HEK293 (cell line): ENCODE measurements around the gene P2RY11.

Experiments
- CTCF ChIA-PET: fragments of 350-600 bp; formaldehyde crosslinking; extraction: SDS; loops from one replicate; lab custom pipeline; 2021; ENCODE audit warnings: antibody characterized with exemption; lab: Yijun Ruan, JAX
- POLR2A ChIA-PET: fragments of 300-600 bp; formaldehyde crosslinking; extraction: SDS; loops from one replicate; lab custom pipeline; 2020; ENCODE audit warnings: antibody characterized with exemption, inconsistent platforms; lab: Yijun Ruan, JAX
- H3K27ac ChIP-seq: fragments of 200-500 bp; sonication (Bioruptor generic); 2 replicates; pipeline ENCODE4 v1.5.1; 2014; ENCODE audit warnings: low read depth, low read length, control low read depth, inconsistent platforms; ENCODE audit errors: extremely low read depth
- H3K36me3 ChIP-seq, 2 experiments: fragments of 200-500 bp in 1 of 2; sonication (Bioruptor generic) in 1 of 2; 1 replicate in 1 of 2; 2 replicates in 1 of 2; pipeline ENCODE4 v1.5.1; 2014 to 2017; ENCODE audit warnings: inconsistent platforms in 2 of 2, low read length in 2 of 2; ENCODE audit not compliant: control insufficient read depth in 2 of 2, insufficient read depth in 1 of 2
- H3K4me1 ChIP-seq: fragments of 200-500 bp; sonication (Bioruptor generic); 2 replicates; pipeline ENCODE4 v1.5.1; 2014; ENCODE audit warnings: mild to moderate bottlenecking, low read length, inconsistent platforms; ENCODE audit not compliant: control insufficient read depth, insufficient read depth
- H3K4me3 ChIP-seq: 2 replicates; pipeline ENCODE4 v1.5.1; 2011; ENCODE audit warnings: low read depth, mild to moderate bottlenecking, control low read depth, low read length, moderate library complexity
- H3K9me3 ChIP-seq: fragments of 200-500 bp; sonication (Bioruptor generic); 2 replicates; pipeline ENCODE4 v1.5.1; 2014; ENCODE audit warnings: low read depth, low read length, inconsistent platforms; ENCODE audit not compliant: control insufficient read depth, insufficient read depth
- CTCF ChIP-seq: fragments of 450-650 bp; formaldehyde crosslinking; IDR thresholded peaks from 2 replicates; pipeline ENCODE4 v1.5.1; 2016; ENCODE audit warnings: missing biosample characterization, missing genetic modification characterization
- FEZF1 ChIP-seq: fragments of 450-650 bp; formaldehyde crosslinking; IDR thresholded peaks from 2 replicates; pipeline ENCODE4 v1.5.1; 2016; ENCODE audit warnings: missing biosample characterization, missing genetic modification characterization
- HOXA7 ChIP-seq: sonication (generic); formaldehyde crosslinking; IDR thresholded peaks from 2 replicates; pipeline ENCODE4 v1.8.1; 2022; ENCODE audit warnings: missing genetic modification reagents, borderline replicate concordance
- KLF10 ChIP-seq: fragments of 450-650 bp; IDR thresholded peaks from 2 replicates; pipeline ENCODE4 v1.5.1; 2018; ENCODE audit warnings: missing biosample characterization, mild to moderate bottlenecking, missing genetic modification characterization
- KLF8 ChIP-seq: fragments of 450-650 bp; formaldehyde crosslinking; IDR thresholded peaks from 2 replicates; pipeline ENCODE4 v1.5.1; 2016; ENCODE audit warnings: missing biosample characterization, missing genetic modification characterization
- OVOL3 ChIP-seq: fragments of 450-650 bp; formaldehyde crosslinking; IDR thresholded peaks from 2 replicates; pipeline ENCODE4 v1.5.1; 2016; ENCODE audit warnings: missing biosample characterization, missing genetic modification characterization
- PRDM1 ChIP-seq: fragments of 450-650 bp; formaldehyde crosslinking; IDR thresholded peaks from 2 replicates; pipeline ENCODE4; 2016; ENCODE audit warnings: missing biosample characterization, missing genetic modification characterization
- ZBTB1 ChIP-seq: fragments of 450-650 bp; formaldehyde crosslinking; IDR thresholded peaks from 2 replicates; pipeline ENCODE4 v1.5.1; 2016; ENCODE audit warnings: missing biosample characterization, missing genetic modification characterization
- ZBTB44 ChIP-seq: fragments of 450-650 bp; IDR thresholded peaks from 2 replicates; pipeline ENCODE4 v1.5.1; 2018; ENCODE audit warnings: missing biosample characterization, mild to moderate bottlenecking, missing genetic modification characterization
- ZFHX2 ChIP-seq: fragments of 450-650 bp; formaldehyde crosslinking; conservative IDR thresholded peaks from 2 replicates; pipeline ENCODE4 v1.5.1; 2016; ENCODE audit warnings: missing biosample characterization, missing genetic modification characterization
- ZNF146 ChIP-seq: fragments of 450-650 bp; formaldehyde crosslinking; IDR thresholded peaks from 2 replicates; pipeline ENCODE4 v1.5.1; 2016; ENCODE audit warnings: missing biosample characterization, missing genetic modification characterization
- ZNF18 ChIP-seq: fragments of 450-650 bp; formaldehyde crosslinking; IDR thresholded peaks from 2 replicates; pipeline ENCODE4 v1.5.1; 2016; ENCODE audit warnings: missing biosample characterization, missing genetic modification characterization
- ZNF184 ChIP-seq: fragments of 450-650 bp; IDR thresholded peaks from 2 replicates; pipeline ENCODE4 v1.5.1; 2018; ENCODE audit warnings: missing biosample characterization, mild to moderate bottlenecking, missing genetic modification characterization
- ZNF394 ChIP-seq: fragments of 450-650 bp; formaldehyde crosslinking; IDR thresholded peaks from 2 replicates; pipeline ENCODE4 v1.5.1; 2016; ENCODE audit warnings: missing biosample characterization, missing genetic modification characterization, mild to moderate bottlenecking, moderate library complexity, borderline replicate concordance
- ZNF423 ChIP-seq: fragments of 450-650 bp; formaldehyde crosslinking; IDR thresholded peaks from 2 replicates; pipeline ENCODE4 v1.5.1; 2016; ENCODE audit warnings: missing biosample characterization, missing genetic modification characterization
- ZNF560 ChIP-seq: fragments of 450-650 bp; formaldehyde crosslinking; IDR thresholded peaks from 2 replicates; pipeline ENCODE4 v1.5.1; 2017; ENCODE audit warnings: missing biosample characterization, missing genetic modification characterization, borderline replicate concordance
- ZNF843 ChIP-seq: fragments of 450-650 bp; formaldehyde crosslinking; IDR thresholded peaks from 2 replicates; pipeline ENCODE4 v1.5.1; 2016; ENCODE audit warnings: missing biosample characterization, missing genetic modification characterization
- TF ChIP-seq, protein P1 (sequence below): fragments of 450-650 bp; formaldehyde crosslinking; conservative IDR thresholded peaks from 2 replicates; pipeline ENCODE4 v1.5.1; 2016; ENCODE audit warnings: low read depth, missing biosample characterization, missing genetic modification characterization

The P2RY11 gene

DNA sequence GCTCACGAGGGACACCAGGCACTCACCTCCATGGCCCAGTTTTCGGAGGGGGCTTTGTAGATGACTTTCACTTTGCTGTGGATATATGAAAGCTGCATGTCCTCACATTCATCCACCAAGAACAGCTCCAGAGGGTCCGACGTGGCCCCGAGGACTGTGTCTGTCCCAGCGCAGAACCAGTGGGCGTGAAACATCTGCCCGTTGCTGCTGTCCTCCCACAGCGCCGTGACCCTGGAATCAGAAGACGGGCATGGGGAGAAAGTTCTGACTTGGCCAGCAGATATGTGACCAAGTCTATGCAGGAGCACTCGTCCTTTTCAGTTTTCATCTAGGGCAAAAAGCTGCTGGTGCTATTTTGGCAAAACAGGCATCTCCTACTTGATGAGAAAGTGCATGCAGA lies 37.9 kb downstream of the P2RY11 start:
- H3K4me1 ChIP-seq = no peaks in the 10 kb centered on the region
- ChIA-PET POLR2A (no interaction called here), CTCF (interaction anchor here (1.7 kb wide), 1 partner anchor 100 kb away, joined by 4 read pairs; no protein-coding TSS in a partner anchor)
- H3K9me3 ChIP-seq = no peaks in the 10 kb centered on the region
- peaks cover 57 to 97% of the 10 kb centered on the region in 2 experiments for H3K36me3 ChIP-seq
- TF ChIP-seq ZNF146 (tag by site-specific recombination) (no peak), PRDM1 (tag by site-specific recombination) (peak; percentile 54; the same call in 1 of the 2 replicates), KLF8 (tag by site-specific recombination) (no peak)
- H3K4me3 ChIP-seq = no peak overlapping the region
- H3K27ac ChIP-seq = no peak overlapping the region

DNA sequence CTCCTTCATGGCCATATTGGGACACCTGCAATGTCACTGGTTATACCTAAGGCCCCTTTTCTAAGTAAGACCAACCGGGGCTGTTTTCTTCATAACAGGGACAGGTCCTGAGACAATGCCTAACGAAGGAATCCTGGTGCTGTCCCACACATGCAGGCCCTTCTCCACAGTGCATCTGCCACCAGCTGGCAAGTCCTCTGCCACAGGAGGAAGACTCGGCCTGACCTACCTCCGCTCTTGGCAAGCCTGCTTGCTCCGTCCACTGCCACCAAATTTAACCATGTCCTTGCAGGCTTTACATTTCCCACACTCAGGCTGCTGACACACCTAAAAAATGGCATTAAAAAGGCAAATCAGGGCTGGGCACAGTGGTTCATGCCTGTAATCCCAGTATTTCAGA lies 40.0 kb downstream of the P2RY11 start:
- peaks cover 59 to 97% of the 10 kb centered on the region in 2 experiments for H3K36me3 ChIP-seq
- no peaks in the 10 kb centered on the region for H3K9me3 ChIP-seq
- H3K27ac ChIP-seq = no peak overlapping the region
- no peaks in the 10 kb centered on the region for H3K4me1 ChIP-seq
- H3K4me3 ChIP-seq = no peak overlapping the region
- ChIA-PET CTCF (no interaction called here), POLR2A (no interaction called here)
- TF ChIP-seq FEZF1 (tag by site-specific recombination) (no peak), ZNF184 (tag by site-specific recombination) (no peak), ZNF394 (tag by site-specific recombination) (no peak), ZNF146 (tag by site-specific recombination) (no peak), HOXA7 (CRISPR knock-in tag) (no peak), KLF10 (tag by site-specific recombination) (no peak), ZNF18 (tag by site-specific recombination) (no peak), ZNF423 (tag by site-specific recombination) (no peak), CTCF (no peak), ZNF843 (tag by site-specific recombination) (no peak), OVOL3 (tag by site-specific recombination) (no peak), ZNF560 (tag by site-specific recombination) (no peak), ZBTB1 (no peak), ZBTB44 (tag by site-specific recombination) (no peak), ZFHX2 (no peak)
- TF ChIP-seq, protein P1, sequence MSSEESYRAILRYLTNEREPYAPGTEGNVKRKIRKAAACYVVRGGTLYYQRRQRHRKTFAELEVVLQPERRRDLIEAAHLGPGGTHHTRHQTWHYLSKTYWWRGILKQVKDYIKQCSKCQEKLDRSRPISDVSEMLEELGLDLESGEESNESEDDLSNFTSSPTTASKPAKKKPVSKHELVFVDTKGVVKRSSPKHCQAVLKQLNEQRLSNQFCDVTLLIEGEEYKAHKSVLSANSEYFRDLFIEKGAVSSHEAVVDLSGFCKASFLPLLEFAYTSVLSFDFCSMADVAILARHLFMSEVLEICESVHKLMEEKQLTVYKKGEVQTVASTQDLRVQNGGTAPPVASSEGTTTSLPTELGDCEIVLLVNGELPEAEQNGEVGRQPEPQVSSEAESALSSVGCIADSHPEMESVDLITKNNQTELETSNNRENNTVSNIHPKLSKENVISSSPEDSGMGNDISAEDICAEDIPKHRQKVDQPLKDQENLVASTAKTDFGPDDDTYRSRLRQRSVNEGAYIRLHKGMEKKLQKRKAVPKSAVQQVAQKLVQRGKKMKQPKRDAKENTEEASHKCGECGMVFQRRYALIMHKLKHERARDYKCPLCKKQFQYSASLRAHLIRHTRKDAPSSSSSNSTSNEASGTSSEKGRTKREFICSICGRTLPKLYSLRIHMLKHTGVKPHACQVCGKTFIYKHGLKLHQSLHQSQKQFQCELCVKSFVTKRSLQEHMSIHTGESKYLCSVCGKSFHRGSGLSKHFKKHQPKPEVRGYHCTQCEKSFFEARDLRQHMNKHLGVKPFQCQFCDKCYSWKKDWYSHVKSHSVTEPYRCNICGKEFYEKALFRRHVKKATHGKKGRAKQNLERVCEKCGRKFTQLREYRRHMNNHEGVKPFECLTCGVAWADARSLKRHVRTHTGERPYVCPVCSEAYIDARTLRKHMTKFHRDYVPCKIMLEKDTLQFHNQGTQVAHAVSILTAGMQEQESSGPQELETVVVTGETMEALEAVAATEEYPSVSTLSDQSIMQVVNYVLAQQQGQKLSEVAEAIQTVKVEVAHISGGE (tag by site-specific recombination) = no peak
